HepG2 (cell line): ENCODE results near the gene ARHGAP31. TPM values are rescaled to one million over a fixed set of nuclear protein-coding genes. Genes with fewer than 3 reads are reported as not detected.

Experiments used
- ATAC-seq: fragments of 200-7000 bp; cut with Tn5 transposase; 3 replicates; pipeline ENCODE4 v1.9.1; 2020; ENCODE audit warnings: mild to moderate bottlenecking, moderate library complexity
- BruUV-seq: library from RNA; stranded (reverse); fragments of 400-500 nt; replicated peaks from 2 replicates; lab custom pipeline; 2021; lab: Mats Ljungman, UMichigan
- CTCF ChIA-PET: fragments of 300-600 bp; formaldehyde crosslinking; extraction: SDS; loops from one replicate; lab custom pipeline; 2021; ENCODE audit warnings: low total read pairs, inconsistent platforms, low intra/inter-chr PET ratio; lab: Yijun Ruan, JAX
- POLR2A ChIA-PET: fragments of 350-600 bp; sonication (Branson Sonifier 250); formaldehyde crosslinking; loops from one replicate; lab custom pipeline; 2020; ENCODE audit warnings: antibody characterized with exemption, inconsistent platforms; lab: Yijun Ruan, JAX
- DNase-seq: peaks from one replicate; pipeline ENCODE4 v3.0.0-alpha.2; 2015; ENCODE audit warnings: low spot score
- FAIRE-seq: peaks from 3 replicates; lab custom pipeline; 2011; peaks lifted over from hg19 to GRCh38; lab: Jason Lieb, UNC
- H2AFZ ChIP-seq: one replicate; pipeline ENCODE4 v1.6.1; 2011; ENCODE audit warnings: low read length, inconsistent platforms
- H3K27ac ChIP-seq: fragments of 300-600 bp; 3 replicates; pipeline ENCODE4 v1.8.0; 2011; ENCODE audit warnings: mixed run types, mild to moderate bottlenecking, mixed read lengths, low read length, inconsistent platforms; ENCODE audit not compliant: insufficient read depth; ENCODE audit errors: extremely low read length
- H3K27me3 ChIP-seq, 2 experiments: fragments of 200-600 bp in 1 of 2; 2 replicates in 1 of 2; 3 replicates in 1 of 2; pipeline versions ENCODE4 v1.6.0 to v1.8.0; 2011; ENCODE audit warnings: low read length in 2 of 2, mild to moderate bottlenecking in 2 of 2, moderate library complexity in 2 of 2, inconsistent platforms in 1 of 2; ENCODE audit not compliant: insufficient read depth in 2 of 2, control insufficient read depth in 1 of 2
- H3K36me3 ChIP-seq, 2 experiments: fragments of 200-600 bp in 1 of 2; replicated peaks in 1 of 2; 2 replicates in 1 of 2; 3 replicates in 1 of 2; pipeline versions ENCODE4 v1.5.1 to v1.8.0; 2011; ENCODE audit warnings: low read length in 2 of 2, inconsistent platforms in 1 of 2; ENCODE audit not compliant: insufficient read depth in 2 of 2, control insufficient read depth in 1 of 2
- H3K4me1 ChIP-seq: 2 replicates; pipeline ENCODE4 v1.5.1; 2012; ENCODE audit warnings: low read length, inconsistent platforms; ENCODE audit not compliant: insufficient read depth
- H3K4me2 ChIP-seq: 2 replicates; pipeline ENCODE4 v1.6.0; 2011; ENCODE audit warnings: low read depth, low read length, inconsistent platforms
- H3K4me3 ChIP-seq, 3 experiments: fragments of 200-600 bp in 1 of 3; sonication (generic), shearing (Covaris generic) in 1 of 3; replicated peaks in 1 of 3; 2 replicates each; pipeline ENCODE4 v1.5.1; 2011 to 2016; ENCODE audit warnings: low read length in 3 of 3, inconsistent platforms in 2 of 3, low read depth in 2 of 3, mild to moderate bottlenecking in 2 of 3, control low read depth in 1 of 3, mixed read lengths in 1 of 3; ENCODE audit not compliant: insufficient read depth in 1 of 3
- H3K79me2 ChIP-seq: one replicate; pipeline ENCODE4 v1.6.1; 2011; ENCODE audit warnings: low read length, inconsistent platforms; ENCODE audit not compliant: insufficient read depth
- H3K9ac ChIP-seq: 2 replicates; pipeline ENCODE4 v1.6.0; 2011; ENCODE audit warnings: mild to moderate bottlenecking, low read depth, low read length, inconsistent platforms; ENCODE audit not compliant: insufficient read depth
- H3K9me3 ChIP-seq: 2 replicates; pipeline ENCODE4 v1.5.1; 2012; ENCODE audit warnings: mild to moderate bottlenecking, low read length
- H4K20me1 ChIP-seq: 2 replicates; pipeline ENCODE4 v1.6.0; 2011; ENCODE audit warnings: inconsistent platforms, mild to moderate bottlenecking, low read length, moderate library complexity; ENCODE audit not compliant: insufficient read depth
- AKAP8 ChIP-seq: sonication (generic); formaldehyde crosslinking; IDR thresholded peaks from 2 replicates; pipeline ENCODE4 v1.5.1; 2020; ENCODE audit warnings: mild to moderate bottlenecking, missing genetic modification reagents
- ARNT ChIP-seq: fragments of 450-650 bp; IDR thresholded peaks from 2 replicates; pipeline ENCODE4 v1.6.1; 2017
- ASH2L ChIP-seq: fragments of 300-600, 200-600 bp; sonication (generic); IDR thresholded peaks from 2 replicates; pipeline ENCODE4 v1.7.0; 2017; ENCODE audit warnings: low read depth, mild to moderate bottlenecking, moderate library complexity, mixed read lengths, low read length; ENCODE audit not compliant: insufficient read length
- ATF1 ChIP-seq: IDR thresholded peaks from 2 replicates; pipeline ENCODE4 v1.6.1; 2016; ENCODE audit warnings: mild to moderate bottlenecking, control low read depth
- HDAC6 ChIP-seq: fragments of 200-600 bp; sonication (generic); IDR thresholded peaks from 2 replicates; pipeline ENCODE4 v1.7.0; 2017; ENCODE audit warnings: mild to moderate bottlenecking, antibody characterized with exemption, low read length, low read depth
- MAF1 ChIP-seq: sonication (generic); formaldehyde crosslinking; IDR thresholded peaks from 2 replicates; pipeline ENCODE4 v1.5.0; 2020; ENCODE audit warnings: missing genetic modification reagents, borderline replicate concordance
- PCBP1 ChIP-seq: fragments of 200-400 bp; formaldehyde crosslinking; IDR thresholded peaks from 2 replicates; pipeline ENCODE4 v1.6.1; 2017; ENCODE audit warnings: mild to moderate bottlenecking, low read depth, low read length, borderline replicate concordance
- RARA ChIP-seq: IDR thresholded peaks from 2 replicates; pipeline ENCODE4 v1.6.1; 2016; ENCODE audit warnings: missing genetic modification reagents, missing compliant biosample characterization
- SALL2 ChIP-seq: sonication (generic); formaldehyde crosslinking; IDR thresholded peaks from 2 replicates; pipeline ENCODE4 v1.8.1; 2023; ENCODE audit warnings: mild to moderate bottlenecking, missing genetic modification reagents, inconsistent platforms
- TBX3 ChIP-seq: fragments of 450-650 bp; IDR thresholded peaks from 2 replicates; pipeline ENCODE4 v1.6.1; 2017; ENCODE audit warnings: antibody characterized with exemption, mild to moderate bottlenecking, inconsistent platforms, borderline replicate concordance
- ZNF260 ChIP-seq: sonication (generic); formaldehyde crosslinking; IDR thresholded peaks from 2 replicates; pipeline ENCODE4 v1.4.0; 2020; ENCODE audit warnings: missing genetic modification reagents, low read depth, mild to moderate bottlenecking, borderline replicate concordance
- ZNF34 ChIP-seq: sonication (generic); formaldehyde crosslinking; IDR thresholded peaks from 2 replicates; pipeline ENCODE4 v1.4.0; 2020; ENCODE audit warnings: mild to moderate bottlenecking, missing genetic modification reagents, borderline replicate concordance
- ZNF550 ChIP-seq: sonication (generic); formaldehyde crosslinking; IDR thresholded peaks from 2 replicates; pipeline ENCODE4 v1.4.0; 2020; ENCODE audit warnings: mild to moderate bottlenecking, missing genetic modification reagents, borderline replicate concordance
- ZNF558 ChIP-seq: sonication (generic); formaldehyde crosslinking; IDR thresholded peaks from 2 replicates; pipeline ENCODE4 v1.9.0; 2022; ENCODE audit warnings: mild to moderate bottlenecking, missing genetic modification reagents, borderline replicate concordance
- WGBS: methylation state at CpG from one replicate; pipeline ENCODE4 v1.1.6; 2017; ENCODE audit warnings: low lambda C conversion rate; 5-methylcytosine and 5-hydroxymethylcytosine counted together
- in situ Hi-C: cut with HindIII; loops from 2 replicates; pipeline ENCODE4 v1.10.0; 2017; ENCODE audit warnings: low pct_unique_long_range_greater_than_20kb; ENCODE audit not compliant: extremely low pct_ligation_motif_present
- intact Hi-C: fragments of 100-400 bp; cut with micrococcal nuclease; formaldehyde crosslinking; loops from one replicate; pipeline ENCODE4 v1.10.0; 2022; ENCODE audit not compliant: unreplicated experiment
- polyA plus RNA-seq, 8 experiments: library from polyadenylated mRNA; depleted of rRNA in 3 of 8; stranded (reverse) in 7 of 8; unstranded in 1 of 8; fragments of >200 nt; fragmentation: Illumina TruSeq in 4 of 8; extraction: Trizol in 4 of 8; gene quantifications; 2 replicates each; pipeline versions ENCODE4 v1.2.1 to v1.2.3, GENCODE V29; 2011 to 2016; ENCODE audit warnings: low read depth in 4 of 8, missing spikeins in 1 of 8, mixed read lengths in 1 of 8; ENCODE audit not compliant: insufficient read depth in 1 of 8
- total RNA-seq, 5 experiments: library from RNA; depleted of rRNA; stranded (reverse); fragments of >200 nt; fragmentation: Illumina TruSeq; extraction: Trizol; gene quantifications; 2 replicates each; pipeline ENCODE4 v1.2.3, GENCODE V29; 2016; ENCODE audit warnings: low read depth in 1 of 5
- TF ChIP-seq, protein P1 (sequence below): sonication (generic); formaldehyde crosslinking; IDR thresholded peaks from 2 replicates; pipeline ENCODE4 v1.8.1; 2023; ENCODE audit warnings: mild to moderate bottlenecking, missing genetic modification reagents, borderline replicate concordance
- TF ChIP-seq, protein P2 (sequence below): sonication (generic); formaldehyde crosslinking; IDR thresholded peaks from 2 replicates; pipeline ENCODE4 v1.4.0; 2020; ENCODE audit warnings: missing genetic modification reagents

ARHGAP31 gene
- total and polyA plus RNA-seq, 2 of the 13 experiments (the other 11 are each of a cell fraction or from before 2014, with no cell fraction given), result not detected

DNA sequence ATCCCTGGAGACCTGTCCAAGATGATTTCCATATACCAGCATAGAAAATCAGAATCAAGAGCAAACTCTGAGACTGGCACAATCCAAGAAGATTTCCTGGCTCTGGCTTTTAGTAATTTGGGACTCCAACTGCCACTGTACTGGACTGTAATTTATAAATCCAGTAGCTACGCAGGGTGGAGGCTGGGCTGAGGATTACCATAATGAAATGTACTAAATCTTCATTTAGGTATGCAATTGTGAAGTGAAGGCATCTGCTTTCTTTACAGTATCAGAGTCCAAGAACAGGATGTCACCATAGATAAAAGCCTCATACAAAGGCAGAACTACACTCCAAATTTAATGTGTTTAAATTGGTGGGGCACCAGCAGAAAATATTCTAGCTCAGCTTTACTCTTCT lies 122.7 kb downstream of the ARHGAP31 start:
- TF ChIP-seq ZNF260 (CRISPR knock-in tag), result no peak
- TF ChIP-seq PCBP1, result no peak
- no peak for TF ChIP-seq AKAP8
- TF ChIP-seq, protein P1, sequence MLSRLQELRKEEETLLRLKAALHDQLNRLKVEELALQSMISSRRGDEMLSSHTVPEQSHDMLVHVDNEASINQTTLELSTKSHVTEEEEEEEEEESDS (CRISPR knock-in tag), result no peak
- no peak for TF ChIP-seq ATF1 (CRISPR knock-in tag)
- TF ChIP-seq ASH2L, result no peak
- TF ChIP-seq, all 625 proteins: peak for 0
- no peaks in the 10 kb centered on the region for H3K9me3 ChIP-seq
- no peaks in the 10 kb centered on the region for H3K27me3 ChIP-seq
- no peak overlapping the region for H3K9ac ChIP-seq
- no peaks in the 10 kb centered on the region for H4K20me1 ChIP-seq
- H3K79me2 ChIP-seq, result no peaks in the 10 kb centered on the region
- H3K36me3 ChIP-seq, result no peaks in the 10 kb centered on the region
- intact Hi-C loops, result no loop called here
- ATAC-seq, result no peak
- in situ Hi-C loops, result loop anchor here (25.0 kb wide), 1 partner anchor 270 kb away; the partner anchor contains the start of gene COX17
- no peak overlapping the region for H3K4me2 ChIP-seq
- DNase-seq, result no peak
- no peak for FAIRE-seq
- POLR2A ChIA-PET, result no interaction called here
- 88% methylated on average over 1 of the region's 1 CpG for WGBS
- CTCF ChIA-PET, result no interaction called here
- no peak overlapping the region for H3K27ac ChIP-seq
- H3K4me3 ChIP-seq, result no peak overlapping the region
- no peak overlapping the region for H2AFZ ChIP-seq
- no TSS peak for BruUV-seq
- H3K4me1 ChIP-seq, result peaks cover 9% of the 10 kb centered on the region

DNA sequence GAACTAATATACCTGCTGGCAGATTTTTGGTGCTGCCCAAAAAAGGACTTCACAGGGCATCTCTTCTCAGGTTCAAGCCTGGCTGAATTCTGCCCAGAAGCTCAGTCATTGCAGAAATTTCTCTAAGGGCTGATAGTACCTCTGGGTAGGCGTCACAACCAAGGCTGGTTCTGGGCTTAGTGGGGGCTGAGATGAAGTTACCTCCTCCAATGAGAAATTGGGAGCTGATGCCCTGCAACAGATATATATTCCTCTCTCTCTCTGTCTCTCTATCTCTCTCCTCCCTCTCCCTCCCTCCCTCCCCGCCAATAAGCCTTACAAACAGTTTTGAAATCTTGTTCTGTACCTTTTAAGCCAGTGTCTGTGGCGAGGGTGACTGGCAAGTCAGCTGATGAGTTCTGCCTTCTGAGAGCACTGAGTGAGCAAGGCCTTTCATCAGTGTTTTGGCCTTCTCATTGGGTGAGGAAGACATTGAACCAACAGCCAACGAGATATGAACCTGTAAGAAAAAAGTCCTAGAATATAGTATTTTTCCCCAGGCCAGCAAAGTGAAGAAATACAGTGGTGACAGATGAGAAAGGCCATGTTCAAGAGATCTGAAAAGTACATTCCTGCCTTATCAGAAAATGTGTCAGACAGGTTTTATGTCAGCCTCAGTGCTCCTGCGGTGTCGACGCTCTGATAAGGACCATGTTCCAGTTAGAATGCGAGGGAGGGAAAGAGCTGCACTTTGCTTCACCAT lies 123.8 kb downstream of the ARHGAP31 start:
- H3K27me3 ChIP-seq, result no peaks in the 10 kb centered on the region
- H4K20me1 ChIP-seq, result no peaks in the 10 kb centered on the region
- BruUV-seq, result no TSS peak
- DNase-seq, result no peak
- ChIA-PET POLR2A (no interaction called here), CTCF (no interaction called here)
- H3K4me2 ChIP-seq, result no peak overlapping the region
- no peaks in the 10 kb centered on the region for H3K79me2 ChIP-seq
- H3K4me3 ChIP-seq, result no peak overlapping the region
- no peak overlapping the region for H3K9ac ChIP-seq
- no peak for ATAC-seq
- no peaks in the 10 kb centered on the region for H3K36me3 ChIP-seq
- no peak overlapping the region for H3K27ac ChIP-seq
- H3K9me3 ChIP-seq, result no peaks in the 10 kb centered on the region
- FAIRE-seq, result no peak
- WGBS, result 84% methylated on average over 8 of the region's 8 CpGs
- no peak overlapping the region for H2AFZ ChIP-seq
- intact Hi-C loops, result no loop called here
- in situ Hi-C loops, result loop anchor here (25.0 kb wide), 1 partner anchor 269 kb away; the partner anchor contains the start of gene COX17
- peaks cover 9% of the 10 kb centered on the region for H3K4me1 ChIP-seq
- TF ChIP-seq MAF1 (CRISPR knock-in tag), result no peak
- TF ChIP-seq TBX3, result no peak
- no peak for TF ChIP-seq ZNF550
- no peak for TF ChIP-seq RARA (CRISPR knock-in tag)
- no peak for TF ChIP-seq ZNF558 (CRISPR knock-in tag)
- TF ChIP-seq HDAC6, result no peak
- no peak for TF ChIP-seq ARNT
- no peak for TF ChIP-seq SALL2
- TF ChIP-seq, protein P2, sequence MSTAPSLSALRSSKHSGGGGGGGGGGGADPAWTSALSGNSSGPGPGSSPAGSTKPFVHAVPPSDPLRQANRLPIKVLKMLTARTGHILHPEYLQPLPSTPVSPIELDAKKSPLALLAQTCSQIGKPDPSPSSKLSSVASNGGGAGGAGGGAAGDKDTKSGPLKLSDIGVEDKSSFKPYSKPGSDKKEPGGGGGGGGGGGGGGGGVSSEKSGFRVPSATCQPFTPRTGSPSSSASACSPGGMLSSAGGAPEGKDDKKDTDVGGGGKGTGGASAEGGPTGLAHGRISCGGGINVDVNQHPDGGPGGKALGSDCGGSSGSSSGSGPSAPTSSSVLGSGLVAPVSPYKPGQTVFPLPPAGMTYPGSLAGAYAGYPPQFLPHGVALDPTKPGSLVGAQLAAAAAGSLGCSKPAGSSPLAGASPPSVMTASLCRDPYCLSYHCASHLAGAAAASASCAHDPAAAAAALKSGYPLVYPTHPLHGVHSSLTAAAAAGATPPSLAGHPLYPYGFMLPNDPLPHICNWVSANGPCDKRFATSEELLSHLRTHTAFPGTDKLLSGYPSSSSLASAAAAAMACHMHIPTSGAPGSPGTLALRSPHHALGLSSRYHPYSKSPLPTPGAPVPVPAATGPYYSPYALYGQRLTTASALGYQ (CRISPR knock-in tag), result no peak
- TF ChIP-seq ZNF34 (CRISPR knock-in tag), result no peak
